GM15510 (cell line): ENCODE results near the gene TMEM252.

Experiments
- POLR2A ChIP-seq: IDR thresholded peaks from 3 replicates; pipeline ENCODE4 v1.6.1; 2011; ENCODE audit warnings: borderline replicate concordance; ENCODE audit not compliant: insufficient read length; ENCODE audit errors: extremely low read depth

TMEM252 gene

DNA sequence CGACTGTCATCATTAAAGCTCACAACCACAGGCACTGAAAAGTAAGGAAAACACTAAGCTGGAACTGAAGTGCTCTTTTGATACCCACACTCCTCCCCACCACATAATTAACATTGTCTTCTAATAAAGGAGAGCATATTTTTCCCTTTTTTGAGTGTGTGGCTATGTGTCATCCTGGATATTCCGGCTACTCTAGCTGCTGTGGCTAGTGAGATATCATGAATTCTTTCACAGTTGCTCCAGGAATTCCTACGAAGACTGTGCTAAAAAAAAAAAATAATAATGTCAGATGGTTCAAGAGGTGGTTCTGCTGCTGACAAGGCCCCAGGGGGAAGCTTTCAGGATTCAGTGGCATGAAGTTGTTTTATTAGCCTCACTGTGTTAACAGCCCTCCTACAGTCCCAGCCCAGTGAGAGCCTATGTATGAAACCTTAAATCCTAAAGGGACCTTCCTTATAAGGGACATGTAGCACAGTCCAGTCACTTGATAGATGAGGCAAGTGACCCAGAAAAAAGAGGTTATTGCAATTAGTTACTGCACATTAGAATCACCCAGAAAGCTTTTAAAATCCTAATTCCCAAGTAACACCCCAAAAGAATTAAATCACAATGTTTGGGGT is 46.6 kb downstream of the TMEM252 start:
- no peak for TF ChIP-seq POLR2A

GRCh38 chr9:68493541-68493940 is 47.1 kb downstream of the TMEM252 start:
- TF ChIP-seq POLR2A = no peak

- no peak for TF ChIP-seq POLR2A
Measured at GRCh38 chr9:68492806-68493205, 47.9 kb downstream of the TMEM252 start.

DNA sequence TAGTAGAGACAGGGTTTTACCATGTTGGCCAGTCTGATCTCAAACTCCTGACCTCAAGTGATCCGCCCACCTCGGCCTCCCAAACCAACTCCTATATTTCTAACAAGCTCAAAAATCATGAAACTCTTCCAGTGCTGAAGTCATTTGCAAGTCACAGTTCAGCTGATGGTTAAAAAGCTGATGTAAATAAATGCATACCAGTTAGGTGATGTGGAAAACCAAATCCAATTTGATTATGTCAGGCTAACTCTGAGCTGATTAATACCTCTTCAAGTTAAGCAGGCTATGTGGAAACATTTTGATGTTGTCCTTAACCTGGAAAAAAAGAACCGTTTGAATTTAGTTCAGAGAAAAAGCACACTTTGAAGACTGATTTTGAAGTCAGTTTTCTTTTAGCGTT is 51.0 kb downstream of the TMEM252 start:
- no peak for TF ChIP-seq POLR2A

DNA sequence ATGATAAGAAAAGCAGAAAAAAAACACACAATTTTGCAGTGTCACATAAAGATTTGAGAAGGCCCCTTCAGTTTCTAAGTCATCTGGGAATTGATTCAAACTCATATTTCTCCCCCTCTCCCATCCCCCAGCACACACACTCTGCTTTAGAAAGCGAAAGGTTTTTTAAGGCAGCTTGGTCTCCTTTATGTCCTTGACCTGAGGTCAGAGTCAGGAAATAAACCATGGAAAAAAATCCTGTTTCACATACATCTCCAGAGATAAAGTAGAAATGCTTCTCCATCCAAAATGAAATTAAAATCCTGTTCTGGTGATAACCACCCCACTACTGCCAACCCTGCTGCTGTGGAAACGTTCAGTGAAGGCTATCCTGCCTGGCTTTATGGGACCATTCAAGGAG is 52.6 kb downstream of the TMEM252 start:
- no peak for TF ChIP-seq POLR2A
